ENCODE results near the gene EML6.
A peak's percentile ranks its signal among the peaks of the same experiment; 100 is the strongest.
"Not testable (repeated sequence)": the region's sequence is repeated elsewhere in the genome, so short reads cannot be mapped to it uniquely, and the experiment has no call there.

EML6 gene

GRCh38 chr2:54831480-54831879, 108.0 kb downstream of the EML6 start:
- no peak for DNase-seq
- in situ Hi-C loops (cut with MboI; ENCODE audit: low pct_unique_long_range_greater_than_20kb, low sequenced_read_pairs): no loop called here

GRCh38 chr2:54834721-54835120, 111.3 kb downstream of the EML6 start:
- in situ Hi-C loops (cut with MboI; ENCODE audit: low pct_unique_long_range_greater_than_20kb, low sequenced_read_pairs): no loop called here

GRCh38 chr2:54836477-54836876, 113.0 kb downstream of the EML6 start:
- DNase-seq: no peak
- in situ Hi-C loops (cut with MboI; ENCODE audit: low pct_unique_long_range_greater_than_20kb, low sequenced_read_pairs): no loop called here

More at GRCh38 chr2:54834721-54835120, 111.3 kb downstream of the EML6 start:
- no peak for DNase-seq

- in situ Hi-C loops (cut with MboI; ENCODE audit: low pct_unique_long_range_greater_than_20kb, low sequenced_read_pairs): no loop called here
- peak; percentile 81 for DNase-seq
These were observed 115.1 kb downstream of the EML6 start for GRCh38 chr2:54838585-54839035.

- no peak for DNase-seq
- in situ Hi-C loops (cut with MboI; ENCODE audit: low pct_unique_long_range_greater_than_20kb, low sequenced_read_pairs): no loop called here
These were observed 116.2 kb downstream of the EML6 start for GRCh38 chr2:54839461-54840255.

GRCh38 chr2:54840559-54841468, 117.4 kb downstream of the EML6 start:
- in situ Hi-C loops (cut with MboI; ENCODE audit: low pct_unique_long_range_greater_than_20kb, low sequenced_read_pairs): no loop called here
- DNase-seq: no peak

GRCh38 chr2:54841500-54841899, 118.0 kb downstream of the EML6 start:
- in situ Hi-C loops (cut with MboI; ENCODE audit: low pct_unique_long_range_greater_than_20kb, low sequenced_read_pairs); DNase-seq: not testable (repeated sequence)

GRCh38 chr2:54845094-54845493, 121.6 kb downstream of the EML6 start:
- in situ Hi-C loops (cut with MboI; ENCODE audit: low pct_unique_long_range_greater_than_20kb, low sequenced_read_pairs): no loop called here

GRCh38 chr2:54845514-54845913, 122.1 kb downstream of the EML6 start:
- DNase-seq: no peak
- in situ Hi-C loops (cut with MboI; ENCODE audit: low pct_unique_long_range_greater_than_20kb, low sequenced_read_pairs): no loop called here

More at GRCh38 chr2:54845094-54845493, 121.6 kb downstream of the EML6 start:
- DNase-seq: no peak

- in situ Hi-C loops (cut with MboI; ENCODE audit: low pct_unique_long_range_greater_than_20kb, low sequenced_read_pairs): no loop called here
- no peak for DNase-seq
These were observed 127.0 kb downstream of the EML6 start for GRCh38 chr2:54850171-54851122.

- no peak for DNase-seq
- in situ Hi-C loops (cut with MboI; ENCODE audit: low pct_unique_long_range_greater_than_20kb, low sequenced_read_pairs): no loop called here
These were observed 130.3 kb downstream of the EML6 start for GRCh38 chr2:54853616-54854310.

GRCh38 chr2:54855434-54855833, 132.0 kb downstream of the EML6 start:
- DNase-seq: no peak
- in situ Hi-C loops (cut with MboI; ENCODE audit: low pct_unique_long_range_greater_than_20kb, low sequenced_read_pairs): no loop called here

GRCh38 chr2:54858021-54858681, 134.7 kb downstream of the EML6 start:
- in situ Hi-C loops (cut with MboI; ENCODE audit: low pct_unique_long_range_greater_than_20kb, low sequenced_read_pairs): no loop called here

GRCh38 chr2:54859416-54859815, 136.0 kb downstream of the EML6 start:
- in situ Hi-C loops (cut with MboI; ENCODE audit: low pct_unique_long_range_greater_than_20kb, low sequenced_read_pairs): no loop called here
- no peak for DNase-seq

More at GRCh38 chr2:54858021-54858681, 134.7 kb downstream of the EML6 start:
- no peak for DNase-seq

- DNase-seq: no peak
- in situ Hi-C loops (cut with MboI; ENCODE audit: low pct_unique_long_range_greater_than_20kb, low sequenced_read_pairs): no loop called here
These were observed 136.7 kb downstream of the EML6 start for GRCh38 chr2:54859997-54860701.

- no peak for DNase-seq
- in situ Hi-C loops (cut with MboI; ENCODE audit: low pct_unique_long_range_greater_than_20kb, low sequenced_read_pairs): no loop called here
These were observed 138.8 kb downstream of the EML6 start for GRCh38 chr2:54862229-54862628.

GRCh38 chr2:54862742-54863141, 139.3 kb downstream of the EML6 start:
- in situ Hi-C loops (cut with MboI; ENCODE audit: low pct_unique_long_range_greater_than_20kb, low sequenced_read_pairs): no loop called here
- DNase-seq: no peak

Measured in KBM-7 (cell line).